HepG2 (cell line): ENCODE measurements around the gene TSKU. TPM values are rescaled to one million over a fixed set of nuclear protein-coding genes. Genes with fewer than 3 reads are reported as not detected.
A peak's percentile ranks its signal among the peaks of the same experiment; 100 is the strongest.

Experiments used
- ATAC-seq: fragments of 200-7000 bp; cut with Tn5 transposase; 3 replicates; pipeline ENCODE4 v1.9.1; 2020; ENCODE audit warnings: mild to moderate bottlenecking, moderate library complexity
- BruUV-seq: library from RNA; stranded (reverse); fragments of 400-500 nt; replicated peaks from 2 replicates; lab custom pipeline; 2021; lab: Mats Ljungman, UMichigan
- CTCF ChIA-PET: fragments of 300-600 bp; formaldehyde crosslinking; extraction: SDS; loops from one replicate; lab custom pipeline; 2021; ENCODE audit warnings: low total read pairs, inconsistent platforms, low intra/inter-chr PET ratio; lab: Yijun Ruan, JAX
- POLR2A ChIA-PET: fragments of 350-600 bp; sonication (Branson Sonifier 250); formaldehyde crosslinking; loops from one replicate; lab custom pipeline; 2020; ENCODE audit warnings: antibody characterized with exemption, inconsistent platforms; lab: Yijun Ruan, JAX
- DNase-seq: peaks from one replicate; pipeline ENCODE4 v3.0.0-alpha.2; 2015; ENCODE audit warnings: low spot score
- FAIRE-seq: peaks from 3 replicates; lab custom pipeline; 2011; peaks lifted over from hg19 to GRCh38; lab: Jason Lieb, UNC
- H2AFZ ChIP-seq: one replicate; pipeline ENCODE4 v1.6.1; 2011; ENCODE audit warnings: low read length, inconsistent platforms
- H3K27ac ChIP-seq: fragments of 300-600 bp; 3 replicates; pipeline ENCODE4 v1.8.0; 2011; ENCODE audit warnings: mixed run types, mild to moderate bottlenecking, mixed read lengths, low read length, inconsistent platforms; ENCODE audit not compliant: insufficient read depth; ENCODE audit errors: extremely low read length
- H3K27me3 ChIP-seq, 2 experiments: fragments of 200-600 bp in 1 of 2; 2 replicates in 1 of 2; 3 replicates in 1 of 2; pipeline versions ENCODE4 v1.6.0 to v1.8.0; 2011; ENCODE audit warnings: low read length in 2 of 2, mild to moderate bottlenecking in 2 of 2, moderate library complexity in 2 of 2, inconsistent platforms in 1 of 2; ENCODE audit not compliant: insufficient read depth in 2 of 2, control insufficient read depth in 1 of 2
- H3K36me3 ChIP-seq, 2 experiments: fragments of 200-600 bp in 1 of 2; replicated peaks in 1 of 2; 2 replicates in 1 of 2; 3 replicates in 1 of 2; pipeline versions ENCODE4 v1.5.1 to v1.8.0; 2011; ENCODE audit warnings: low read length in 2 of 2, inconsistent platforms in 1 of 2; ENCODE audit not compliant: insufficient read depth in 2 of 2, control insufficient read depth in 1 of 2
- H3K4me1 ChIP-seq: 2 replicates; pipeline ENCODE4 v1.5.1; 2012; ENCODE audit warnings: low read length, inconsistent platforms; ENCODE audit not compliant: insufficient read depth
- H3K4me2 ChIP-seq: 2 replicates; pipeline ENCODE4 v1.6.0; 2011; ENCODE audit warnings: low read depth, low read length, inconsistent platforms
- H3K4me3 ChIP-seq, 3 experiments: fragments of 200-600 bp in 1 of 3; sonication (generic), shearing (Covaris generic) in 1 of 3; replicated peaks in 1 of 3; 2 replicates each; pipeline ENCODE4 v1.5.1; 2011 to 2016; ENCODE audit warnings: low read length in 3 of 3, inconsistent platforms in 2 of 3, low read depth in 2 of 3, mild to moderate bottlenecking in 2 of 3, control low read depth in 1 of 3, mixed read lengths in 1 of 3; ENCODE audit not compliant: insufficient read depth in 1 of 3
- H3K79me2 ChIP-seq: one replicate; pipeline ENCODE4 v1.6.1; 2011; ENCODE audit warnings: low read length, inconsistent platforms; ENCODE audit not compliant: insufficient read depth
- H3K9ac ChIP-seq: 2 replicates; pipeline ENCODE4 v1.6.0; 2011; ENCODE audit warnings: mild to moderate bottlenecking, low read depth, low read length, inconsistent platforms; ENCODE audit not compliant: insufficient read depth
- H3K9me3 ChIP-seq: 2 replicates; pipeline ENCODE4 v1.5.1; 2012; ENCODE audit warnings: mild to moderate bottlenecking, low read length
- H4K20me1 ChIP-seq: 2 replicates; pipeline ENCODE4 v1.6.0; 2011; ENCODE audit warnings: inconsistent platforms, mild to moderate bottlenecking, low read length, moderate library complexity; ENCODE audit not compliant: insufficient read depth
- CTCF ChIP-seq: sonication (generic); formaldehyde crosslinking; IDR thresholded peaks from 2 replicates; pipeline ENCODE4 v1.5.0; 2020; ENCODE audit warnings: mild to moderate bottlenecking, missing genetic modification reagents, moderate library complexity
- FOXA1 ChIP-seq, 2 experiments: fragments of 450-650 bp in 1 of 2; sonication (generic) in 1 of 2; formaldehyde crosslinking in 1 of 2; IDR thresholded peaks; 2 replicates each; pipeline versions ENCODE4 v1.4.0 to v1.6.1; 2016 to 2020; ENCODE audit warnings: missing genetic modification reagents in 1 of 2
- HDAC1 ChIP-seq: sonication (generic); formaldehyde crosslinking; IDR thresholded peaks from 2 replicates; pipeline ENCODE4 v1.5.1; 2020; ENCODE audit warnings: mild to moderate bottlenecking, missing genetic modification reagents
- IRX3 ChIP-seq: sonication (generic); formaldehyde crosslinking; IDR thresholded peaks from 2 replicates; pipeline ENCODE4 v1.8.1; 2023; ENCODE audit warnings: mild to moderate bottlenecking, low read depth, missing genetic modification reagents, borderline replicate concordance
- NFRKB ChIP-seq: fragments of 450-650 bp; IDR thresholded peaks from 2 replicates; pipeline ENCODE4 v1.6.1; 2017
- SMC3 ChIP-seq: IDR thresholded peaks from 2 replicates; pipeline ENCODE4 v1.6.1; 2011; ENCODE audit warnings: low read length, improper control_type of control experiment
- ZNF33B ChIP-seq: sonication (generic); formaldehyde crosslinking; IDR thresholded peaks from 2 replicates; pipeline ENCODE4 v1.5.1; 2020; ENCODE audit warnings: mild to moderate bottlenecking, missing genetic modification reagents
- ZSCAN5A ChIP-seq: sonication (generic); formaldehyde crosslinking; IDR thresholded peaks from 2 replicates; pipeline ENCODE4 v1.8.0; 2022; ENCODE audit warnings: mild to moderate bottlenecking, missing genetic modification reagents, borderline replicate concordance
- WGBS: methylation state at CpG from one replicate; pipeline ENCODE4 v1.1.6; 2017; ENCODE audit warnings: low lambda C conversion rate; 5-methylcytosine and 5-hydroxymethylcytosine counted together
- in situ Hi-C: cut with HindIII; loops from 2 replicates; pipeline ENCODE4 v1.10.0; 2017; ENCODE audit warnings: low pct_unique_long_range_greater_than_20kb; ENCODE audit not compliant: extremely low pct_ligation_motif_present
- intact Hi-C: fragments of 100-400 bp; cut with micrococcal nuclease; formaldehyde crosslinking; loops from one replicate; pipeline ENCODE4 v1.10.0; 2022; ENCODE audit not compliant: unreplicated experiment
- polyA plus RNA-seq, 8 experiments: library from polyadenylated mRNA; depleted of rRNA in 3 of 8; stranded (reverse) in 7 of 8; unstranded in 1 of 8; fragments of >200 nt; fragmentation: Illumina TruSeq in 4 of 8; extraction: Trizol in 4 of 8; gene quantifications; 2 replicates each; pipeline versions ENCODE4 v1.2.1 to v1.2.3, GENCODE V29; 2011 to 2016; ENCODE audit warnings: low read depth in 4 of 8, missing spikeins in 1 of 8, mixed read lengths in 1 of 8; ENCODE audit not compliant: insufficient read depth in 1 of 8
- total RNA-seq, 5 experiments: library from RNA; depleted of rRNA; stranded (reverse); fragments of >200 nt; fragmentation: Illumina TruSeq; extraction: Trizol; gene quantifications; 2 replicates each; pipeline ENCODE4 v1.2.3, GENCODE V29; 2016; ENCODE audit warnings: low read depth in 1 of 5

The TSKU gene
- total and polyA plus RNA-seq, 2 of the 13 experiments (the other 11 are each of a cell fraction or from before 2014, with no cell fraction given), result 20.3 to 21.4 TPM

- TF ChIP-seq ZNF33B (CRISPR knock-in tag), result no peak
- TF ChIP-seq FOXA1 (IDR thresholded peaks at IDR 0.05), result no peak
- no peak for TF ChIP-seq FOXA1 (CRISPR knock-in tag; IDR thresholded peaks at IDR 0.05)
- peak; percentile 79 for TF ChIP-seq CTCF (CRISPR knock-in tag)
- peak; percentile 71 for TF ChIP-seq SMC3
Measured at GRCh38 chr11:76838678-76839068, 55.5 kb downstream of the TSKU start (continued).

GRCh38 chr11:76839311-76839710, 56.2 kb downstream of the TSKU start:
- H3K4me1 ChIP-seq, result peaks cover 7% of the 10 kb centered on the region; the same call in 1 of the 2 replicates
- POLR2A ChIA-PET, result no interaction called here
- H2AFZ ChIP-seq, result no peak overlapping the region
- peaks cover 2 to 32% of the 10 kb centered on the region in 2 experiments; a peak in 3 of 5 replicates for H3K27me3 ChIP-seq
- H3K79me2 ChIP-seq, result no peaks in the 10 kb centered on the region
- FAIRE-seq (no peak), DNase-seq (no peak), ATAC-seq (no peak)
- no peak overlapping the region for H3K4me3 ChIP-seq
- H3K9me3 ChIP-seq, result no peaks in the 10 kb centered on the region
- no peaks in the 10 kb centered on the region for H4K20me1 ChIP-seq
- no peaks in the 10 kb centered on the region for H3K36me3 ChIP-seq
- CTCF ChIA-PET, result interaction anchor here (0.9 to 1.6 kb wide), 4 partner anchors 32 to 118 kb away, joined by 3 to 9 read pairs (median 4); no protein-coding TSS in a partner anchor
- BruUV-seq, result no TSS peak
- no peak overlapping the region for H3K27ac ChIP-seq
- intact Hi-C loops (loop anchor here (2.0 to 5.0 kb wide), 2 partner anchors 33 to 117 kb away; no protein-coding TSS in a partner anchor), in situ Hi-C loops (loop anchor here (10.0 kb wide), 1 partner anchor 115 kb away; no protein-coding TSS in a partner anchor)
- 0% methylated on average over 1 of the region's 1 CpG for WGBS
- TF ChIP-seq IRX3 (CRISPR knock-in tag), result no peak
- TF ChIP-seq ZSCAN5A (CRISPR knock-in tag), result no peak
- no peak for TF ChIP-seq NFRKB
- TF ChIP-seq HDAC1, result no peak
- H3K9ac ChIP-seq, result no peak overlapping the region
- H3K4me2 ChIP-seq, result no peak overlapping the region
